Measurements from ENCODE around the gene SH3PXD2A.

GRCh38 chr10:103563231-103564115, 291.9 kb downstream of the SH3PXD2A start:
- TF ChIP-seq POLR2AphosphoS5 (IDR thresholded peaks at IDR 0.05) (no peak), CTCF (IDR thresholded peaks at IDR 0.05) (no peak)
